Superior temporal gyrus (tissue), 1 donor: Measurements from ENCODE around the gene IRF2BPL.

Experiments
- DNase-seq: peaks from one replicate; pipeline ENCODE4 v3.0.0-alpha.2; 2016; ENCODE audit errors: extremely low spot score

Gene IRF2BPL

DNA sequence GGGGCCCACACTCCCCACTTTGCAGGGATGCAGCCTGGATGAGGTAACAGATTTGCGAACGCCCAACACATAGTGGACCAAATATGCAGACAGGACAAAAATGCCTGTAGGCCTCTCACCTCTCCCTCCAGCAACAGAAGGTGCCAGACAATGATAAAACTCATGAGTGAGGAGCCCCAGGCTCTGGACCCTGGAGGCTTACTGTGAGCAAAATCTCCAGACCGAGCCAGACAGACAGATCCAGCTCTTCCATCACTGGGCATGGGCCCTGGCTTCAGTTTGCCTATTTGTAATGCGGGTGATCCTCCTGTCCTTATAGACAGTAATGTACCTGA, 42.3 kb downstream of the IRF2BPL start:
- no peak for DNase-seq

DNA sequence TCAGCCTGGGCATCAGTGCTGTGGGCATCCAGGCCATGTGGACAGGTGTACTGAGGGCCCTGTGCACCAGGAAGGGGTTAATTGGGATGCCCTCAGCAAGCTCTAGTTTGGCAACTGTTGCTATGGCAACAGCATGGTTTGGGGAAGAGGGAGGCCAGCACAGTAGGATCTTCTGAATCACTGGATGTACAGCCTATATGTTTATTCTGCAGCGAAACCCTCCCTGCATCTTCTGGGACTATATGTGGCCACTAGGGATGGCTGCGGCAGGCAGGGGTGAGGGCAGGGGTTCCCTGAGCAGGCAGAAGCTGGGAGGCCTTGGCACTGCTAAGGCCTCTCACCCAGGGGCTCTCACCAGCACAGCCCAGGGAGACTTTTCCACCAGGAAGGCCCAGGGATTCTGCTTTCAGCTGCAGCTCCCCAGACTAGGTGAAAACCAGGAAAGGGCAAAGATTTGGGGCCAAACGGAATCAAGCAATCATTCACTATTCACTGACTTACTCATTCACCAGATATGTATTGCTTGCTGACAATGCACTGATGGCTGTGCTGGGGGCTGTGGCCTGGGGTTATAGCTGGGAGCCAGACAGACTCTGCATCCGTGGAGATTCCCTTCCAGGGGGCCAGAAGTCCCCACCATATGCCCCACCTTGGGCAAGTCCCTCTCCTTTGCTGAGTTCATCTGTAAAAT, 42.8 kb downstream of the IRF2BPL start:
- no peak for DNase-seq

DNA sequence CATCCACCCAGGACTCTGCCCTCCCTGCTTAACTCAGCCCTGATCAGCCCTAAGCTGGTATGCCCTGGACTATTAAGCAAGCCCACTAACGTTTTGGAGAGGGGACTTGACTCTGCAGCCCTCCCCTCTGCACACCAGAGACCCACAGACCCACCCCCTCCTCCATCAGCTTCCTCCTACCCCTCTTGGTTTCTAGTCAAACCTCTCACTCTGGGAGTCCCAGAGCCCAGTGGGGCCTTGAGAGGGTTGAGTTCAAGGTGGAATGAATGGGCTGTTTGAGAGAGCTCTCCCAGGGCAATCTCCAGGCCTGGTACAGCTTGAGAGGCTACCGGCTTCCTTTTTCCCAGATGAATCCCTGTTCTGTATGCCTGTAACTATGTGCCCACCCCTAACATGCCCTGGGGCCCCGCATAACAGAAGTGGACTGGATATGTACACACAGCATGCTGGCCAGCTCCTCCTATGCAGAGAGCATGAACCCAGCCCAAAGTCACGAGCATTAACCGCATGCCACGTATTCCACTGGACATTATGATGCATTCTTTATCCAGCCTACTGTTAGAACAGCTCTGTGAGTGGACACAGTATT, 43.6 kb downstream of the IRF2BPL start:
- DNase-seq = no peak

DNA sequence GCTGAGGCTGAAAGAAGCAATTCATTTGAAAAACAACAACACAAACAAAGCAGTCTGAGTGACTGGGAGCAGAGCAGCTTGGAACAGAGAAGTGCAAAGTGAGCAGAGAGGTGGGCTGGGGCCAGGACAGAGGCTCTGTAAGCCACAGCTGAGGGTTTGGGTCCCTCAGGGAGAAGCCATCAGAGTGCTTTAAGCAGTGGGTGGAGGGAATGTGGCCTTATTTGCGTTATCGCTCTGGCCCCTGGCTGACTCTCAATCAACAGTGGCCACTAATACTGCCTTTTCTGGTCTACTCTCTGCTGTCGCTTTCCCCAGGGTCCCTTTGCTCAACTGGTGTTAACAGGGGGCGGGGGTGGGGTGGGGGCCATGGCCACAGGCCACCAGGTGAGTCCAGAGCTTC, 44.2 kb downstream of the IRF2BPL start:
- DNase-seq = no peak

DNA sequence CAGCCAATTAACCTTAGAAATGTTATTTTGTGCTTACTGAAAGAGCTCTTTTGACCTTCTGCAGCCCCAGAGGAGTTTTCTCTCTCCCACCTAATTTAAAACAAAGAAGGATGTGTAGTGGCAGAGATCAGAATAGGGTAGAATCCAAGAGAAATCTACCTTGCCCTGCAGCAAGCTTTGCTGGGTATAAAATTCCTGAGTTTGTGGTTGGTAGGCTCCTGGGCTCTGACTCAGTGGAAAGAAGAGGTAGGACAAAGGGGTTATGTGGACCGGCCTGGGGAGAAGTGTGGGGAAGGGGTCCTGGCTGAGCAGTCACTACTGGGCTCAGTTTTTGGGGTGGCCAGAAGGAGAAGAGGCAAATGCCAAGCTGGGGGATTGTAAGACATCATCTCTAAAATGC, 46.8 kb downstream of the IRF2BPL start:
- DNase-seq = no peak

DNA sequence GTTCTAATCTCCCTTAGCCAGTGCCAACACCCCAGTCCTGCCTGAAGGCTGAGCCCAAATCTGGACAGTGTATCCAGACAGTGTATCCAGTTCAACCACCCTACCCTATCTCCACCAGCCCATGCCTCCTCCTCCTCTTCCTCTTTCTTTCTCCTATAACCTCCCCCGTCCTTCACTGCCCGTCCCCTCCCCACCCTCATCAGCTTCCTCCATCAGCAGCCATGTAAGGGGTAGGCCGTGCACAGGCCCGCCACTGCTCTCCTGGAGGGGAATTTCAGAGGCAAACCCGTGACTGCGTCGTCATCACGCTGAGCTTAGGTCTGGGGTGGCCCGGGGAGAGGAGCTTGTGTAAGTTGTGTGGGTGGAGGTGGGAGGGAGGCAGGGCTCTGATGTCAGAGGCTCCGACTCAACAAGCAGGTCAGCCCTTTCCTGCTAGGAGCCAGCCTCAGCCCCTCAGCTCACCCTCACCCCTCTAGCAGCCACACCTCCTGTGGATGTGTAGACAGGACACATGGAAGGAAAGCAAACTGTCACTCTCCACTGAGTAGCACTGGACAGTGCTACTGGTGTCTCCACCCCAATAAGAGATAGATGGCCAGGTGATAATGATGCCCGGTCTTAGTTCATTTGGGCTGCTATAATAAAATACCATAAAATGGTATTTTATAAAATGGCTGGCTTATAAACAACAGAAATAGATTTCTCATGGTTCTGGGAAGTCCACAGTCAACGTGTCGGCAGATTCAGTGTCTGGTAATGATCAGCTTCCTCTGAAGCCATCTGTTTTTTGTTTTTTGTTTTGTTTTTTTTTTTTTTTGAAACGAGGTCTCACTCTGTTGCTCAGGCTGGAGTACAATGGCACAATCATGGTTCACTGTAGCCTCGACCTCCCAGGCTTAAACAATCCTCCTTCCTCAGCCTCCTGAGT, 50.5 kb downstream of the IRF2BPL start:
- DNase-seq = no peak

DNA sequence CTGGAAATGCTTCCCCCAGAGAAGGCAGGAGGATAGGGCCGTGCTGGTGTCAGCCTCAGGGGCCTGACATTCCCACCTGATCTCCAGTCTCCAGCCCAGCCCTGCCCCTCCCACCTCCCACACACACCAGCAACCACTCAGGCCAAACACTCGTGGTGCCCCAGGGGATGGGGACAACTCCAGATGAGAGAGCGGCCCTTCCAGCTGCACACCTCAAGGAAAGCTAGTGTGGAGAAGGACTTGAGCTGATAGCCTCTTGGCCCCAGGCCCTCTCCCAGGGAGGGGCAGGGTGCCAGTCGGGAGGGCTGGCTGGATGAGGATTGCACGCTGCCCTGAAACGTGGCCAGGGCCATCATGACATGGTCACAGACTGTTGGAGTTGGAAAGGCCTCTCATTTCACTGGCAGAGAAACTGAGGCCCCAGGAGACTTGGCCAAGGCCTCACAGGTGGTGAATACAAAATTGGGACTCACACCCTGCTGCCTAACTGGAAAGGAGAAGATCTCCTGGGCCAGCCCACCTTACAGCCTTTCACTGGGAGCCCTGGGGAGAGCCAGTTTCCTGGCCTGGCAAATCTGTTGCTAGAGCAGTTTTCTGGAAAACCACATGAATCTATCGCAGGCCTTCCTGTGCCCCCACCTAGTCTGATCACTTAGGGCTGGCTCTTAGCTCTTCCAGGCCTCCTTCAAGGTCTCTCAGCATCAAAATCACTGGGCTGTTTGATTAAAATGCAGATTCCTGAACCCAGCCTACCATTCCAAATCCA, 52.1 kb downstream of the IRF2BPL start:
- DNase-seq = no peak

DNA sequence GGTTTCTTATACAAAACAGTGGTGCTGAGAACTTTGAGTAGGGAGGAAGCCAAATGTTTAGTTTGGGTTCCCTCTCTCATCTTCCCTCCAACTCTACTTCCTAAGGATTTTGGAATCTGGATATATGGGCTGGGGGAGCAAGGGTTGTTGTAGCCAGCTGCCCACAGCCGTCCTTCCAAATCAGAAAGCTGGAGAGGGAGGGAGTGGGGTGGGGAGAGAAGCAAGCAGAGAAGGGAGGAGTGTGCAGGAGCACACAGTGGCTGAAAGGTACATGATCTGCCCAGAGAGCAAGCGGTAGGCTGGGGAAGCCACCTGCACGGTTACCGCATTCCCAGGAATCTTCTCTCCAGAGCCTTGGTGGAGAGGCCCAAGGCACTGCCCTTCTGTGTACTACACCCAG, 52.7 kb downstream of the IRF2BPL start:
- no peak for DNase-seq

DNA sequence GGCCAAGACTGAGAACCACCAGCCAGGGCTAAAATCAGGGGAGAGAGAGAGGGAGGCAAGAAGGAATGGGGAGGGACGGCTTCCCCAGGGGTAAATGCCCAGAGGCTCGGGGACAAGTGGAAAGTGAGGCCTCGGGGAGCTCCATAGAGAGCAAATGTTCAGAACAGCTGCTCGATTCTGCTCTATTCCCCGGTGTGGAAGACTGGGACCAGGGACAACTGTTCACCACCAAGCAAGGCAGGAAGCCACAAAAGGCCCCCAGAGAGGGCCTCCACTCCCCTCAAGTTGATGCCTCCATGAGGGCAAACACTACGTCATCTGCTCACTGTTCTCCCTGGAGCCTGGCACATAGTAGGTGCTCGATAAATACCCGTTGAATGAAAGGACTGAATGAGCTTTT, 53.5 kb downstream of the IRF2BPL start:
- no peak for DNase-seq
